Measurements from ENCODE around the gene PTBP3. TPM values are rescaled to one million over a fixed set of nuclear protein-coding genes. Genes with fewer than 3 reads are reported as not detected.

The PTBP3 gene
- total and polyA plus RNA-seq, 2 of the 13 experiments (the other 11 are each of a cell fraction or from before 2014, with no cell fraction given), result 52.8 to 61.1 TPM

GRCh38 chr9:112332214-112332613 lies 1.2 kb downstream of the PTBP3 start:
- Histone ChIP-seq H3K4me3 (replicated peaks in 1 of 3; ENCODE audit: insufficient read depth in 1 of 3, low read depth in 2 of 3, low read length in 3 of 3) (peak overlapping the region; percentile 87 to 95 (median 95)), H3K27ac (ENCODE audit: extremely low read length, insufficient read depth, low read length) (peak overlapping the region; percentile 97), H3K36me3 (replicated peaks in 1 of 2; ENCODE audit: control insufficient read depth in 1 of 2, insufficient read depth in 2 of 2, low read length in 2 of 2) (0 out of 5 replicates have a peak, but pooled peaks cover 0 to 3% of the 10 kb centered on the region in 2 experiments), H4K20me1 (ENCODE audit: insufficient read depth, low read length) (peaks cover 17% of the 10 kb centered on the region), H3K4me2 (ENCODE audit: low read depth, low read length) (peak overlapping the region; percentile 76), H3K4me1 (ENCODE audit: insufficient read depth, low read length) (peaks cover 63% of the 10 kb centered on the region), H3K79me2 (ENCODE audit: insufficient read depth, low read length) (peaks cover 55% of the 10 kb centered on the region), H3K9ac (ENCODE audit: insufficient read depth, low read depth, low read length) (peak overlapping the region; percentile 94), H3K9me3 (ENCODE audit: low read length) (no peaks in the 10 kb centered on the region), H2AFZ (ENCODE audit: low read length) (no peak overlapping the region), H3K27me3 (ENCODE audit: control insufficient read depth in 1 of 2, insufficient read depth in 2 of 2, low read length in 2 of 2) (no peaks in the 10 kb centered on the region)
- ChIA-PET POLR2A (interaction anchor here (1.8 kb wide), 1 partner anchor 26 kb away, joined by 4 read pairs; no protein-coding TSS in a partner anchor), CTCF (ENCODE audit: low intra/inter-chr PET ratio, low total read pairs) (no interaction called here)
- intact Hi-C loops (cut with micrococcal nuclease; ENCODE audit: unreplicated experiment), result loop anchor here (2.0 to 10.0 kb wide), 4 partner anchors 29 to 437 kb away; partner anchors contain the start of genes SUSD1 and UGCG
- 0% methylated on average over 4 of the region's 4 CpGs for WGBS (ENCODE audit: low lambda C conversion rate)
- FAIRE-seq (no peak), DNase-seq (ENCODE audit: low spot score) (no peak), ATAC-seq (no peak)
- in situ Hi-C loops (cut with HindIII; ENCODE audit: extremely low pct_ligation_motif_present, low pct_unique_long_range_greater_than_20kb), result no loop called here
- TF ChIP-seq MLX (CRISPR knock-in tag; IDR thresholded peaks at IDR 0.05) (no peak), KDM5A (IDR thresholded peaks at IDR 0.05; ENCODE audit: borderline replicate concordance, low read length) (peak; percentile 12; the same call in 1 of the 2 replicates)
- BruUV-seq (replicated peaks), result TSS peak; percentile 58

GRCh38 chr9:112331674-112331952 lies 1.8 kb downstream of the PTBP3 start:
- WGBS (ENCODE audit: low lambda C conversion rate), result 2% methylated on average over 4 of the region's 4 CpGs
- TF ChIP-seq TBX2 (CRISPR knock-in tag; IDR thresholded peaks at IDR 0.05; ENCODE audit: borderline replicate concordance) (no peak), NONO (IDR thresholded peaks at IDR 0.05) (no peak), NONO (CRISPR knock-in tag; conservative IDR thresholded peaks at IDR 0.05) (no peak), BHLHE40 (IDR thresholded peaks at IDR 0.05; ENCODE audit: low read length) (no peak), ZNF792 (CRISPR knock-in tag; IDR thresholded peaks at IDR 0.05) (no peak), ZNF629 (CRISPR knock-in tag; conservative IDR thresholded peaks at IDR 0.05) (no peak), ZBTB38 (CRISPR knock-in tag; IDR thresholded peaks at IDR 0.05) (no peak), ZNF44 (CRISPR knock-in tag; IDR thresholded peaks at IDR 0.05) (no peak), SNRNP70 (IDR thresholded peaks at IDR 0.05; ENCODE audit: low read depth, low read length) (no peak)
- DNase-seq (ENCODE audit: low spot score) (no peak), FAIRE-seq (no peak), ATAC-seq (no peak)
- POLR2A ChIA-PET, result no interaction called here
- Histone ChIP-seq H3K27ac (ENCODE audit: extremely low read length, insufficient read depth, low read length) (peak overlapping the region; percentile 97), H3K79me2 (ENCODE audit: insufficient read depth, low read length) (peaks cover 61% of the 10 kb centered on the region), H3K4me3 (replicated peaks in 1 of 3; ENCODE audit: insufficient read depth in 1 of 3, low read depth in 2 of 3, low read length in 3 of 3) (peak overlapping the region; percentile 87 to 95 (median 95); a peak in 5 of 6 replicates), H3K4me2 (ENCODE audit: low read depth, low read length) (peak overlapping the region; percentile 76), H3K9ac (ENCODE audit: insufficient read depth, low read depth, low read length) (peak overlapping the region; percentile 94), H3K9me3 (ENCODE audit: low read length) (no peaks in the 10 kb centered on the region), H3K36me3 (replicated peaks in 1 of 2; ENCODE audit: control insufficient read depth in 1 of 2, insufficient read depth in 2 of 2, low read length in 2 of 2) (0 out of 5 replicates have a peak, but pooled peaks cover 0 to 3% of the 10 kb centered on the region in 2 experiments), H4K20me1 (ENCODE audit: insufficient read depth, low read length) (peaks cover 20% of the 10 kb centered on the region), H2AFZ (ENCODE audit: low read length) (no peak overlapping the region), H3K4me1 (ENCODE audit: insufficient read depth, low read length) (peaks cover 63% of the 10 kb centered on the region), H3K27me3 (ENCODE audit: control insufficient read depth in 1 of 2, insufficient read depth in 2 of 2, low read length in 2 of 2) (no peaks in the 10 kb centered on the region)
- in situ Hi-C loops (cut with HindIII; ENCODE audit: extremely low pct_ligation_motif_present, low pct_unique_long_range_greater_than_20kb) (no loop called here), intact Hi-C loops (cut with micrococcal nuclease; ENCODE audit: unreplicated experiment) (loop anchor here (2.0 to 10.0 kb wide), 4 partner anchors 17 to 437 kb away; partner anchors contain the start of genes SUSD1 and UGCG)
- CTCF ChIA-PET (ENCODE audit: low intra/inter-chr PET ratio, low total read pairs), result no interaction called here
- BruUV-seq (replicated peaks), result no TSS peak
